Hepatocyte (in vitro differentiated cells): Measurements from ENCODE around the gene STAT5B. TPM values are rescaled to one million over a fixed set of nuclear protein-coding genes. Genes with fewer than 3 reads are reported as not detected.
A peak's percentile ranks its signal among the peaks of the same experiment; 100 is the strongest.

Experiments used
- DNase-seq: peaks from one replicate; pipeline ENCODE4 v3.0.0-alpha.2; 2016; ENCODE audit warnings: low spot score
- H2AFZ ChIP-seq: fragments of 200-600 bp; sonication (generic); 2 replicates; pipeline ENCODE4 v1.6.0; 2016; ENCODE audit warnings: antibody characterized with exemption, mild to moderate bottlenecking
- H3K27ac ChIP-seq: fragments of 200-600 bp; sonication (generic); 2 replicates; pipeline ENCODE4 v1.5.1; 2016; ENCODE audit warnings: mild to moderate bottlenecking
- H3K27me3 ChIP-seq: fragments of 200-600 bp; sonication (generic); 2 replicates; pipeline ENCODE4 v1.6.1; 2016
- H3K36me3 ChIP-seq: fragments of 200-600 bp; sonication (generic); replicated peaks from 2 replicates; pipeline ENCODE4 v1.5.1; 2016; ENCODE audit warnings: low read depth; ENCODE audit not compliant: insufficient read depth
- H3K4me1 ChIP-seq: fragments of 200-600 bp; sonication (generic); 2 replicates; pipeline ENCODE4 v1.5.1; 2016; ENCODE audit warnings: mild to moderate bottlenecking, moderate library complexity; ENCODE audit not compliant: insufficient read depth
- H3K4me2 ChIP-seq: fragments of 200-600 bp; sonication (generic); 2 replicates; pipeline ENCODE4 v1.6.0; 2016
- H3K4me3 ChIP-seq: fragments of 200-600 bp; sonication (generic); 2 replicates; pipeline ENCODE4 v1.5.1; 2016; ENCODE audit warnings: mild to moderate bottlenecking
- H3K79me2 ChIP-seq: fragments of 200-600 bp; sonication (generic); 2 replicates; pipeline ENCODE4 v1.6.0; 2017; ENCODE audit warnings: mild to moderate bottlenecking
- H3K9me2 ChIP-seq: fragments of 200-600 bp; sonication (generic); replicated peaks from 2 replicates; pipeline ENCODE4 v1.6.0; 2017; ENCODE audit warnings: mild to moderate bottlenecking; ENCODE audit not compliant: insufficient read depth
- H3K9me3 ChIP-seq: fragments of 200-600 bp; sonication (generic); 2 replicates; pipeline ENCODE4 v1.5.1; 2016; ENCODE audit warnings: low read depth, mild to moderate bottlenecking
- H4K20me1 ChIP-seq: fragments of 200-600 bp; sonication (generic); 2 replicates; pipeline ENCODE4 v1.6.0; 2016; ENCODE audit warnings: mild to moderate bottlenecking; ENCODE audit not compliant: insufficient read depth, poor library complexity, severe bottlenecking
- EZH2 ChIP-seq: fragments of 200-600 bp; sonication (generic); IDR thresholded peaks from 2 replicates; pipeline ENCODE4 v1.6.1; 2016; ENCODE audit warnings: antibody characterized with exemption, mild to moderate bottlenecking, borderline replicate concordance
- EZH2phosphoT487 ChIP-seq: fragments of 200-600 bp; sonication (generic); IDR thresholded peaks from one replicate; pipeline ENCODE4 v1.6.1; 2018; ENCODE audit warnings: antibody characterized with exemption, mild to moderate bottlenecking, low read depth, moderate library complexity; ENCODE audit not compliant: unreplicated experiment, severe bottlenecking
- WGBS: methylation state at CpG from one replicate; pipeline ENCODE4 v1.1.6; 2016; ENCODE audit warnings: low lambda C conversion rate; ENCODE audit errors: missing lambda C conversion rate; 5-methylcytosine and 5-hydroxymethylcytosine counted together
- polyA plus RNA-seq: library from polyadenylated mRNA; unstranded; fragments of >200 nt; fragmentation: Nextera tagmentation; extraction: Ambion mirVana; gene quantifications from 2 replicates; pipeline ENCODE4 v1.2.1, GENCODE V29; 2016
- total RNA-seq: library from RNA; depleted of rRNA; stranded (reverse); fragments of >200 nt; gene quantifications from 2 replicates; pipeline ENCODE4 v1.2.3, GENCODE V29; 2014
- TF ChIP-seq, protein P1 (sequence below): fragments of 200-600 bp; sonication (generic); IDR thresholded peaks from 2 replicates; pipeline ENCODE4 v1.5.1; 2016; ENCODE audit warnings: antibody characterized with exemption, mild to moderate bottlenecking; ENCODE audit not compliant: poor library complexity

Gene STAT5B
- total and polyA plus RNA-seq, 2 experiments from 2014 or later, result 25.7 to 26.0 TPM

DNA sequence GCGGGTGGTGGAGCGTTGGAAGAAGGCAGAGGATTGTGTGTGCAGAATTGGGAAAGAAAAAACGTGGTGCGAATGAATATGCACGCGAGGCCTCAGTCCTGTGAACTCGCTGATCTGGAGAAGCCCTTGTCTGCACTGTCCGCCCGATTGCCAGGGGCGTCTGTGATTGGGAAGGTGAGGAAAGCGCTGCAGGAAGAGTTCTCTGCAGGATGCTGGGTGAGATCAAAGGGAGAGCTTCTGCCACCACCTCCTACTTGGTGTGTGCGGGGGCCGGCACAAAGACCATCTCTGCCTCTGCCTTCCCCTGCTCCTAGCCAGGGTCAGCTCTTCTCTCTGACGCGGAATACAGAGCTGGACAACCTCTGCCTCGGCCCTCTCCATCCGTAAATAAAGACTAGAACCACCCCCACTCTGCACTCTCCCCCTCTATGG lies 120.6 kb downstream of the STAT5B start:
- Histone ChIP-seq H3K9me3 (no peaks in the 10 kb centered on the region), H2AFZ (peak overlapping the region; percentile 41), H3K36me3 (no peaks in the 10 kb centered on the region), H3K27ac (peak overlapping the region; percentile 3), H3K4me2 (peak overlapping the region; percentile 71), H3K27me3 (no peaks in the 10 kb centered on the region), H3K9me2 (no peaks in the 10 kb centered on the region), H3K4me3 (peak overlapping the region; percentile 30), H3K79me2 (peaks cover 41% of the 10 kb centered on the region), H4K20me1 (peaks cover 8% of the 10 kb centered on the region), H3K4me1 (peaks cover 18% of the 10 kb centered on the region)
- DNase-seq, result no peak
- 23% methylated on average over 17 of the region's 17 CpGs for WGBS
- no peak for TF ChIP-seq EZH2phosphoT487
- TF ChIP-seq EZH2, result no peak
- TF ChIP-seq, protein P1, sequence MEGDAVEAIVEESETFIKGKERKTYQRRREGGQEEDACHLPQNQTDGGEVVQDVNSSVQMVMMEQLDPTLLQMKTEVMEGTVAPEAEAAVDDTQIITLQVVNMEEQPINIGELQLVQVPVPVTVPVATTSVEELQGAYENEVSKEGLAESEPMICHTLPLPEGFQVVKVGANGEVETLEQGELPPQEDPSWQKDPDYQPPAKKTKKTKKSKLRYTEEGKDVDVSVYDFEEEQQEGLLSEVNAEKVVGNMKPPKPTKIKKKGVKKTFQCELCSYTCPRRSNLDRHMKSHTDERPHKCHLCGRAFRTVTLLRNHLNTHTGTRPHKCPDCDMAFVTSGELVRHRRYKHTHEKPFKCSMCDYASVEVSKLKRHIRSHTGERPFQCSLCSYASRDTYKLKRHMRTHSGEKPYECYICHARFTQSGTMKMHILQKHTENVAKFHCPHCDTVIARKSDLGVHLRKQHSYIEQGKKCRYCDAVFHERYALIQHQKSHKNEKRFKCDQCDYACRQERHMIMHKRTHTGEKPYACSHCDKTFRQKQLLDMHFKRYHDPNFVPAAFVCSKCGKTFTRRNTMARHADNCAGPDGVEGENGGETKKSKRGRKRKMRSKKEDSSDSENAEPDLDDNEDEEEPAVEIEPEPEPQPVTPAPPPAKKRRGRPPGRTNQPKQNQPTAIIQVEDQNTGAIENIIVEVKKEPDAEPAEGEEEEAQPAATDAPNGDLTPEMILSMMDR, result no peak

DNA sequence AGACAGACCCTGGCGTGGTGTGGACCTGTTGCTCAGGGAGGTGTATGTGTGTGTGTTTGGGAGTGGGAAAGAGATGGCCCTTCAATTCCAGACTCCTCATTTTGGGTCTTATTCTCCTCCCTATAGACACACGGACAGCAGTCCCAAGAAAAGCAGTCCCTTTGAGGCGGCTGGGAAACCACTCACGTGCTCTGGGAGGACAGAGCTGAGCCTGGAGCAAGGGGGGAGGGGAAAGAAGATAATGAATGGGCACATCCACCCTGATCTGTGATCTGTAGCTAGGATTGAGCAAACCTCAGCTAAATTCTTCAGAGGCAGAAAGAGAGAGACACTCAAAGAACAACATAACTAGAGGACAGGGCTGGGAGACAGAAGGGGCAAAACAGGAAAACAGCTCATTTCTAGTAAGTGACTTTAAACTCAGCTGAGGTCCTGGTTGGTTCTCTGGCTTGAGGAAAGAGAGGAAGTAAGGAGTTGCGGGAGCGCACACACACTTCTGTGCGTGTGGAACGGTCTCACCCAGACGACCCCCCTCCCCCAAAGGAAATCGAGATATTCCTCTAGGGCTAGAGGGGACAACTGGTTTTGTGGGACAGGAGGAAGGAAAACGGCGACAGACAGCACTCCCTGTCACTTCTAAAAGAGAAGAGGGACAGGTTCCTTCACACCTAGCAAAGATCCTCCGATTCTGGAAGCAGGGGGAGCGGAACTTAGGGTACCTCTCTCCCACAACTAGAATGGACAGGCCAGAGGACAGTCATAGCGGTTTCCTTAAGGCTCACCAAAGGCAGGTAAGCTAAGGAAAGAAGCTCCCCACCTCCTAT lies 122.1 kb downstream of the STAT5B start:
- no peaks in the 10 kb centered on the region for H3K9me3 ChIP-seq
- H3K9me2 ChIP-seq, result no peaks in the 10 kb centered on the region
- H3K4me3 ChIP-seq, result peak overlapping the region; percentile 38
- H3K4me1 ChIP-seq, result peaks cover 18% of the 10 kb centered on the region
- 4% methylated on average over 15 of the region's 15 CpGs for WGBS
- peak; percentile 57 for DNase-seq
- H2AFZ ChIP-seq, result no peak overlapping the region
- H3K4me2 ChIP-seq, result peak overlapping the region; percentile 82
- peaks cover 56% of the 10 kb centered on the region for H3K79me2 ChIP-seq
- no peaks in the 10 kb centered on the region for H3K36me3 ChIP-seq
- peaks cover 21% of the 10 kb centered on the region for H4K20me1 ChIP-seq
- no peaks in the 10 kb centered on the region for H3K27me3 ChIP-seq
- H3K27ac ChIP-seq, result peak overlapping the region; percentile 76
- TF ChIP-seq, protein P1, result no peak
- no peak for TF ChIP-seq EZH2
- no peak for TF ChIP-seq EZH2phosphoT487

Other genes starting within 250 kb of the STAT5B start
- gene C17orf113, start 225.8 kb downstream of the STAT5B start, total RNA-seq, result 1.1 and 1.9 TPM in 2 replicates
- gene C17orf113, start 225.8 kb downstream of the STAT5B start, polyA plus RNA-seq, result 0.46 and 1.2 TPM in 2 replicates
- gene ZNF385C, start 177.9 kb downstream of the STAT5B start, total RNA-seq, result 0.04 and 0.63 TPM in 2 replicates
- 0.45 and 1.4 TPM in 2 replicates for gene ZNF385C, start 177.9 kb downstream of the STAT5B start, polyA plus RNA-seq
- gene DHX58, start 163.7 kb downstream of the STAT5B start, total RNA-seq, result 1.6 and 3.6 TPM in 2 replicates
- 1.4 and 2.2 TPM in 2 replicates for gene DHX58, start 163.7 kb downstream of the STAT5B start, polyA plus RNA-seq
- gene KAT2A, start 155.0 kb downstream of the STAT5B start, total RNA-seq, result 21.7 and 29.2 TPM in 2 replicates
- 46.7 and 60.2 TPM in 2 replicates for gene KAT2A, start 155.0 kb downstream of the STAT5B start, polyA plus RNA-seq
- not detected in 2 replicates for gene HSPB9, start 153.6 kb downstream of the STAT5B start, total RNA-seq
- gene HSPB9, start 153.6 kb downstream of the STAT5B start, polyA plus RNA-seq, result 0.34 and 0.46 TPM in 2 replicates
- 123 and 158 TPM in 2 replicates for gene RAB5C, start 121.4 kb downstream of the STAT5B start, total RNA-seq
- gene RAB5C, start 121.4 kb downstream of the STAT5B start, polyA plus RNA-seq, result 172 and 184 TPM in 2 replicates
- 0.08 and 0.17 TPM in 2 replicates for gene KCNH4, start 95.2 kb downstream of the STAT5B start, total RNA-seq
- gene KCNH4, start 95.2 kb downstream of the STAT5B start, polyA plus RNA-seq, result 0.12 and 0.23 TPM in 2 replicates
- not detected in 2 replicates for gene HCRT, start 90.9 kb downstream of the STAT5B start, total RNA-seq
- not detected in 2 replicates for gene HCRT, start 90.9 kb downstream of the STAT5B start, polyA plus RNA-seq
- 6.1 and 7.2 TPM in 2 replicates for gene GHDC, start 81.9 kb downstream of the STAT5B start, total RNA-seq
- 7.0 and 8.7 TPM in 2 replicates for gene GHDC, start 81.9 kb downstream of the STAT5B start, polyA plus RNA-seq
- gene STAT5A, start 12.1 kb upstream of the STAT5B start, total RNA-seq, result 5.5 and 6.5 TPM in 2 replicates
- 3.5 and 6.1 TPM in 2 replicates for gene STAT5A, start 12.1 kb upstream of the STAT5B start, polyA plus RNA-seq
- gene STAT3, start 112.1 kb upstream of the STAT5B start, total RNA-seq, result 154 and 163 TPM in 2 replicates
- gene STAT3, start 112.1 kb upstream of the STAT5B start, polyA plus RNA-seq, result 152 and 157 TPM in 2 replicates
- gene CAVIN1, start 146.9 kb upstream of the STAT5B start, total RNA-seq, result 69.9 and 85.8 TPM in 2 replicates
- gene CAVIN1, start 146.9 kb upstream of the STAT5B start, polyA plus RNA-seq, result 96.5 and 111 TPM in 2 replicates
- 58.3 and 71.4 TPM in 2 replicates for gene ATP6V0A1, start 182.5 kb upstream of the STAT5B start, total RNA-seq
- gene ATP6V0A1, start 182.5 kb upstream of the STAT5B start, polyA plus RNA-seq, result 63.4 and 65.2 TPM in 2 replicates